ENCODE results near the gene RABAC1.

RABAC1 gene

DNA sequence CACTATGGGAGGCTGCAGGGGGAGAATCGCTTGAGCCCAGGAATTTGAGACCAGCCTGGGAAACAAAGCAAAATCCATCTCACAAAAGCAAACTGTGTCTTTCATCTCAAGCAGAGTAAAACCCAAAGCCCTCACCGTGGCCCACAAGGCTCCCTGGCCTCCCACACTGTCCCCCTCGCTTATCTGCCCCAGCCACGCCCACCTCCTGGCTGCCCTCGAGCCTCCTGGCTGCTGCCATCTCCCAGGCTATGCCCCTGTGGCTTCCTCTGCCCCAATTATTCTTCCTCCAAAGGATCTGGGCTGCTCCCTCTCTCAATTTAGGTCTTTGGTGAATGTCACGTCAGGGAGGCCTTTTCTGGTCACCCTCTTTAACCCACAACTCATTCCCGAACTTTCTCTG is 3.6 kb downstream of the RABAC1 start:
- TF ChIP-seq, protein P1, sequence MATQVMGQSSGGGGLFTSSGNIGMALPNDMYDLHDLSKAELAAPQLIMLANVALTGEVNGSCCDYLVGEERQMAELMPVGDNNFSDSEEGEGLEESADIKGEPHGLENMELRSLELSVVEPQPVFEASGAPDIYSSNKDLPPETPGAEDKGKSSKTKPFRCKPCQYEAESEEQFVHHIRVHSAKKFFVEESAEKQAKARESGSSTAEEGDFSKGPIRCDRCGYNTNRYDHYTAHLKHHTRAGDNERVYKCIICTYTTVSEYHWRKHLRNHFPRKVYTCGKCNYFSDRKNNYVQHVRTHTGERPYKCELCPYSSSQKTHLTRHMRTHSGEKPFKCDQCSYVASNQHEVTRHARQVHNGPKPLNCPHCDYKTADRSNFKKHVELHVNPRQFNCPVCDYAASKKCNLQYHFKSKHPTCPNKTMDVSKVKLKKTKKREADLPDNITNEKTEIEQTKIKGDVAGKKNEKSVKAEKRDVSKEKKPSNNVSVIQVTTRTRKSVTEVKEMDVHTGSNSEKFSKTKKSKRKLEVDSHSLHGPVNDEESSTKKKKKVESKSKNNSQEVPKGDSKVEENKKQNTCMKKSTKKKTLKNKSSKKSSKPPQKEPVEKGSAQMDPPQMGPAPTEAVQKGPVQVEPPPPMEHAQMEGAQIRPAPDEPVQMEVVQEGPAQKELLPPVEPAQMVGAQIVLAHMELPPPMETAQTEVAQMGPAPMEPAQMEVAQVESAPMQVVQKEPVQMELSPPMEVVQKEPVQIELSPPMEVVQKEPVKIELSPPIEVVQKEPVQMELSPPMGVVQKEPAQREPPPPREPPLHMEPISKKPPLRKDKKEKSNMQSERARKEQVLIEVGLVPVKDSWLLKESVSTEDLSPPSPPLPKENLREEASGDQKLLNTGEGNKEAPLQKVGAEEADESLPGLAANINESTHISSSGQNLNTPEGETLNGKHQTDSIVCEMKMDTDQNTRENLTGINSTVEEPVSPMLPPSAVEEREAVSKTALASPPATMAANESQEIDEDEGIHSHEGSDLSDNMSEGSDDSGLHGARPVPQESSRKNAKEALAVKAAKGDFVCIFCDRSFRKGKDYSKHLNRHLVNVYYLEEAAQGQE (IDR thresholded peaks at IDR 0.05; ENCODE audit: insufficient read depth in 1 of 2, low read depth in 2 of 2, low read length in 2 of 2), result no peak
- no peak for TF ChIP-seq FOXP2 (optimal IDR thresholded peaks at IDR 0.05; ENCODE audit: borderline replicate concordance, extremely low read depth, extremely low read length, insufficient read depth)
- no peak for TF ChIP-seq SIN3A (IDR thresholded peaks at IDR 0.05; ENCODE audit: borderline replicate concordance, insufficient read depth, low read length)
- no peak for TF ChIP-seq POLR2AphosphoS5 (IDR thresholded peaks at IDR 0.05; ENCODE audit: low read depth, low read length)
- TF ChIP-seq TAF1 (IDR thresholded peaks at IDR 0.05; ENCODE audit: borderline replicate concordance, insufficient read depth, low read length), result no peak

DNA sequence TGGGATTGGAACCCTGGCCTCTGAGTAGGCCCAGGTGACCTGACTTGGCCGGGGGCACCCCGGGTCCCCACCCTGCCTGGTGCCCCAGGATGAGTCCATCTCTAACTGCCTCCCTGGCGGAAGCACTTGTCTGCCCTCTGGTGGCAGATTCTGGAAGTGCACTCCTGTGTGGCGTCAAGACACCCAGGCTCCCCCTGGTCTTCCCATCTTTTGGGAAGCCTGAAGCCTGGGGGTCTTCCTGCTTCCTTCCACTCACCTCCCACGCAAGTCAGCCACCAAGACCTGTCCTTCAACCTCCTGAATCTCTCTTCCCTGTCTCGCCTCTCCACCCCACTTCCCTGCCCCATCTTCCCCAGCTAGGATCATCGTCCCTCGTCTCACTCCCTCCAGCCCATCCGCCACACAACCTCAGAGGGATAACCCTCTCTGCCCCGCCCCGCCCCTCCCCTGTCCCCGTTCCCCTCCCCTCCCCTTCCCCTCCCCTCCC is 7.4 kb downstream of the RABAC1 start:
- peak; percentile 28 for TF ChIP-seq FOXP2 (optimal IDR thresholded peaks at IDR 0.05; ENCODE audit: borderline replicate concordance, extremely low read depth, extremely low read length, insufficient read depth)
- TF ChIP-seq POLR2AphosphoS5 (IDR thresholded peaks at IDR 0.05; ENCODE audit: low read depth, low read length), result no peak

DNA sequence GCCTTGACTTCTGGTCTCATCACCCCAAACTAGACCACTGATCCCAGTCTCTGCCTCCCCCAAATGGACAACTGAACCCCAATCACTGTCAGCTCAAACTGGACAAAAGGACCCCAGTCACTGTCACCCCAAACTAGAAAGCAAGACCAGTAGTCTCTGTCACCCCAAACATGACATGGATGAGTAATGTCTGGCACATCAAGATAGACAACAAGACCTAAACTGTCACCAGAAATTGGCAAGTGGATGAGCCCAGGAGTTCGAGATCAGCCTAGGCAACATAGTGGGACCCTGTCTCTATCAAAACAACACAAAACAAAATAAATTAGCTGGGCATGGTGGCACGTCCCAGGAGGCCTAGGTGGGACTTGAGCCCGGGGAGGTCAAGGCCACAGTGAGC is 12.0 kb downstream of the RABAC1 start:
- TF ChIP-seq POLR2AphosphoS5 (IDR thresholded peaks at IDR 0.05; ENCODE audit: low read depth, low read length), result no peak
- TF ChIP-seq FOXP2 (optimal IDR thresholded peaks at IDR 0.05; ENCODE audit: borderline replicate concordance, extremely low read depth, extremely low read length, insufficient read depth), result no peak
- TF ChIP-seq TAF1 (IDR thresholded peaks at IDR 0.05; ENCODE audit: borderline replicate concordance, insufficient read depth, low read length), result no peak
- TF ChIP-seq, protein P1 (IDR thresholded peaks at IDR 0.05; ENCODE audit: insufficient read depth in 1 of 2, low read depth in 2 of 2, low read length in 2 of 2), result no peak
- no peak for TF ChIP-seq SIN3A (IDR thresholded peaks at IDR 0.05; ENCODE audit: borderline replicate concordance, insufficient read depth, low read length)

DNA sequence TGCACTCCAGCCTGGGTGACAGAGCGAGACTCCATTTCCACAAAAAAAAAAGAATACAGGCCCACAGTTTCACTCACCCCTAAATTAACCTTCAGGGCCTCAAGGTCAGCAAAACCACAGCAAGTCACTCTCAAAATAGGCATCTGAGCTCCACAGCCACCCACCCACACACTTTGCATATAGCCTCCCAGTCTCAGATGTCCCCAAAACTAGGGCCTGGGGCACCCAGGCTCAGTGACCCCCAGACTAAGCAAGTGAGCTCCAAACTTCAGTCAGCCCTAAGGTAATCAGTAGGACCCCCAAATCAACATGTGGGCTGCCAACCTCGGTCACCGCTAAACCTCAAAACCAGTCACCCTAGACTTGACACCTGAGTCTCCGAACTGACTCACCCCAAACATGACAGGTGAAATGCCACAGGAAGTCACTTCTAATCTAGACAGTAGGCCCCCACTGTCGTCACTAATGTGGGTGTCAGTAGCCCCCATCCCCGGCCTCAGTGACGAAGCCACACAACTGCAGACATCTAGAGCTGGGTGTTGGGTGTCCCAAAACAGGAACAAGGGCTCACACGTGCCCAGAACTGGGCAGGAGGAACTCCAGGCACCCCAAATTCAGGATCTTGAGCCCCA is 13.9 kb downstream of the RABAC1 start:
- TF ChIP-seq TAF1 (IDR thresholded peaks at IDR 0.05; ENCODE audit: borderline replicate concordance, insufficient read depth, low read length), result no peak
- TF ChIP-seq SIN3A (IDR thresholded peaks at IDR 0.05; ENCODE audit: borderline replicate concordance, insufficient read depth, low read length), result no peak
- TF ChIP-seq FOXP2 (optimal IDR thresholded peaks at IDR 0.05; ENCODE audit: borderline replicate concordance, extremely low read depth, extremely low read length, insufficient read depth), result no peak
- no peak for TF ChIP-seq POLR2AphosphoS5 (IDR thresholded peaks at IDR 0.05; ENCODE audit: low read depth, low read length)
- TF ChIP-seq, protein P1 (IDR thresholded peaks at IDR 0.05; ENCODE audit: insufficient read depth in 1 of 2, low read depth in 2 of 2, low read length in 2 of 2), result no peak

DNA sequence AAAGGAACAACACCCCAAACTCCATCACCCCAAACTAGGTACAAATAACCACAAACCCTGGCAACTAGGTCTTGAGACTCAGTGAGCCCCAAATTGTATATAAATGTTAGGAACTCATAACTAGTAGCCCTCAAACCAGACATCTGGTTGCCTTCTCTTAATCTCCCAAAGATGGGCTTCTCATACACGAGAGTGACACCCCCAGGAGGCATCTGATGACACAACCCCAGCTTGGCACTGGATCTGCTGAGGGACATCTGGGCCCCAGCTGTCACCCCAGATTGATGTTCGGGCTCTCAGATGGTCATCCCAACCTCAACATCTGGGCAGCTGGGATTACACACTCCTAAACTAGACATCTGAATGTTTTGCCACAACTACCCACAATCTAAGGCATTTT is 14.8 kb downstream of the RABAC1 start:
- TF ChIP-seq POLR2AphosphoS5 (IDR thresholded peaks at IDR 0.05; ENCODE audit: low read depth, low read length) (no peak), TAF1 (IDR thresholded peaks at IDR 0.05; ENCODE audit: borderline replicate concordance, insufficient read depth, low read length) (no peak), FOXP2 (optimal IDR thresholded peaks at IDR 0.05; ENCODE audit: borderline replicate concordance, extremely low read depth, extremely low read length, insufficient read depth) (no peak), SIN3A (IDR thresholded peaks at IDR 0.05; ENCODE audit: borderline replicate concordance, insufficient read depth, low read length) (no peak)
- TF ChIP-seq, protein P1 (IDR thresholded peaks at IDR 0.05; ENCODE audit: insufficient read depth in 1 of 2, low read depth in 2 of 2, low read length in 2 of 2), result no peak
